ENCODE data around the gene THEMIS. TPM values are rescaled to one million over a fixed set of nuclear protein-coding genes. Genes with fewer than 3 reads are reported as not detected.

THEMIS gene
- total and polyA plus RNA-seq, 10 of the 15 experiments (the other 5 are each of a cell fraction or from before 2014, with no cell fraction given) = 0.06 to 1.5 (median 0.08) TPM; not detected in 6

DNA sequence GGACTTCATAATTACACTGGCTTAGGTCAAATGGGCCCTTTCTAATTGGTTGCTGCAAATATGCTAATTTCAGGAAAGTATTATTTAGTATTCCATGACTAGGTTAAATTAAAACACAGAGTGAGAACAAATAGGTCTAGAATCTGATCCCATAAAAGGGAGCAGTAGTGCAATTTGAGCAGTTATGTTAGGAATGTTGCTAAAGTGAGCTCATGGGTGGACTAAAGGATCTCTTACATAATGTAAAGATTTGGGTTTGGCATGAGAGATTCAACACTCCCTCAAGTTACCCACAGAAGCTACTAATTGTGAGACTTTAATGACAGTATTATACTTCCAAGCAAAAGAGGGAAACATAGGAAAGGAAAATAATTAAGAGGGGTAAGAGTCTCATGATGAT is 214.8 kb downstream of the THEMIS start:
- Histone ChIP-seq H3K9me3 (replicated peaks; ENCODE audit: control insufficient read depth, insufficient read depth, low read length) (no peaks in the 10 kb centered on the region), H3K27me3 (replicated peaks in 1 of 2; ENCODE audit: control insufficient read depth in 2 of 2, insufficient read depth in 2 of 2, low read length in 1 of 2) (no peaks in the 10 kb centered on the region), H2AFZ (ENCODE audit: control insufficient read depth, low read depth, low read length) (no peak overlapping the region), H3K4me1 (ENCODE audit: control insufficient read depth, insufficient read depth, low read length) (no peaks in the 10 kb centered on the region), H3K9ac (ENCODE audit: control insufficient read depth, insufficient read depth, low read length) (no peak overlapping the region), H3K4me3 (no peak overlapping the region), H3K4me2 (ENCODE audit: control insufficient read depth, insufficient read depth) (no peak overlapping the region), H4K20me1 (ENCODE audit: control insufficient read depth, insufficient read depth) (no peaks in the 10 kb centered on the region), H3K79me2 (ENCODE audit: control insufficient read depth, insufficient read depth, low read length) (no peaks in the 10 kb centered on the region), H3K36me3 (ENCODE audit: control insufficient read depth in 2 of 2, insufficient read depth in 2 of 2, low read length in 1 of 2) (no peaks in the 10 kb centered on the region), H3K27ac (ENCODE audit: control insufficient read depth, insufficient read depth) (no peak overlapping the region)
- intact Hi-C loops (cut with micrococcal nuclease; ENCODE audit: unreplicated experiment) = no loop called here
- ATAC-seq = no peak
- TF ChIP-seq FOXK2 (IDR thresholded peaks at IDR 0.05) = no peak
- no peak for TF ChIP-seq HDAC6 (IDR thresholded peaks at IDR 0.05; ENCODE audit: unreplicated experiment)
- no peak for TF ChIP-seq MTA3 (IDR thresholded peaks at IDR 0.05; ENCODE audit: borderline replicate concordance, low read length)
- no peak for TF ChIP-seq NR2C2 (IDR thresholded peaks at IDR 0.05; ENCODE audit: borderline replicate concordance, control insufficient read depth, insufficient read length, low read depth)
- TF ChIP-seq PAX5 (IDR thresholded peaks at IDR 0.05; ENCODE audit: borderline replicate concordance, low read depth, low read length) = no peak
- no peak for TF ChIP-seq EP300 (IDR thresholded peaks at IDR 0.05; ENCODE audit: borderline replicate concordance in 1 of 2, control insufficient read depth in 1 of 2, low read depth in 2 of 2, low read length in 2 of 2)
- no peak for TF ChIP-seq RAD51 (IDR thresholded peaks at IDR 0.05)
- TF ChIP-seq, protein P1, sequence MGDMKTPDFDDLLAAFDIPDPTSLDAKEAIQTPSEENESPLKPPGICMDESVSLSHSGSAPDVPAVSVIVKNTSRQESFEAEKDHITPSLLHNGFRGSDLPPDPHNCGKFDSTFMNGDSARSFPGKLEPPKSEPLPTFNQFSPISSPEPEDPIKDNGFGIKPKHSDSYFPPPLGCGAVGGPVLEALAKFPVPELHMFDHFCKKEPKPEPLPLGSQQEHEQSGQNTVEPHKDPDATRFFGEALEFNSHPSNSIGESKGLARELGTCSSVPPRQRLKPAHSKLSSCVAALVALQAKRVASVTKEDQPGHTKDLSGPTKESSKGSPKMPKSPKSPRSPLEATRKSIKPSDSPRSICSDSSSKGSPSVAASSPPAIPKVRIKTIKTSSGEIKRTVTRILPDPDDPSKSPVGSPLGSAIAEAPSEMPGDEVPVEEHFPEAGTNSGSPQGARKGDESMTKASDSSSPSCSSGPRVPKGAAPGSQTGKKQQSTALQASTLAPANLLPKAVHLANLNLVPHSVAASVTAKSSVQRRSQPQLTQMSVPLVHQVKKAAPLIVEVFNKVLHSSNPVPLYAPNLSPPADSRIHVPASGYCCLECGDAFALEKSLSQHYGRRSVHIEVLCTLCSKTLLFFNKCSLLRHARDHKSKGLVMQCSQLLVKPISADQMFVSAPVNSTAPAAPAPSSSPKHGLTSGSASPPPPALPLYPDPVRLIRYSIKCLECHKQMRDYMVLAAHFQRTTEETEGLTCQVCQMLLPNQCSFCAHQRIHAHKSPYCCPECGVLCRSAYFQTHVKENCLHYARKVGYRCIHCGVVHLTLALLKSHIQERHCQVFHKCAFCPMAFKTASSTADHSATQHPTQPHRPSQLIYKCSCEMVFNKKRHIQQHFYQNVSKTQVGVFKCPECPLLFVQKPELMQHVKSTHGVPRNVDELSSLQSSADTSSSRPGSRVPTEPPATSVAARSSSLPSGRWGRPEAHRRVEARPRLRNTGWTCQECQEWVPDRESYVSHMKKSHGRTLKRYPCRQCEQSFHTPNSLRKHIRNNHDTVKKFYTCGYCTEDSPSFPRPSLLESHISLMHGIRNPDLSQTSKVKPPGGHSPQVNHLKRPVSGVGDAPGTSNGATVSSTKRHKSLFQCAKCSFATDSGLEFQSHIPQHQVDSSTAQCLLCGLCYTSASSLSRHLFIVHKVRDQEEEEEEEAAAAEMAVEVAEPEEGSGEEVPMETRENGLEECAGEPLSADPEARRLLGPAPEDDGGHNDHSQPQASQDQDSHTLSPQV (IDR thresholded peaks at IDR 0.05) = no peak
- ChIA-PET RAD21 (ENCODE audit: unreplicated experiment) (no interaction called here), CTCF (no interaction called here), SMC1A (ENCODE audit: uncharacterized antibody, unreplicated experiment) (no interaction called here), POLR2A (no interaction called here)
- BruUV-seq (replicated peaks) = no TSS peak
- DNase-seq (ENCODE audit: low read depth, low spot score) = no peak
- FAIRE-seq = no peak
- in situ Hi-C loops (cut with MboI) = no loop called here

Data from GM12878 (cell line).